Neuronal stem cell (in vitro differentiated cells): ENCODE measurements around the gene PPP5C.
A peak's percentile ranks its signal among the peaks of the same experiment; 100 is the strongest.
"Not testable (repeated sequence)": the region's sequence is repeated elsewhere in the genome, so short reads cannot be mapped to it uniquely, and the experiment has no call there.

Source experiments
- DNase-seq: peaks from one replicate; pipeline ENCODE4 v3.0.0-alpha.2; 2013; ENCODE audit warnings: low spot score
- H2AFZ ChIP-seq: one replicate; pipeline ENCODE4 v1.6.1; 2013; ENCODE audit warnings: mild to moderate bottlenecking, low read length, inconsistent platforms
- H2AK5ac ChIP-seq: 2 replicates; pipeline ENCODE4 v1.6.1; 2013; ENCODE audit warnings: low read depth, mild to moderate bottlenecking, inconsistent platforms, low read length, moderate library complexity, mixed read lengths
- H2BK120ac ChIP-seq: 2 replicates; pipeline ENCODE4 v1.6.1; 2013; ENCODE audit warnings: low read depth, mild to moderate bottlenecking, inconsistent platforms, low read length, moderate library complexity, mixed read lengths
- H2BK12ac ChIP-seq: one replicate; pipeline ENCODE4 v1.6.1; 2013; ENCODE audit warnings: low read length, inconsistent platforms
- H2BK15ac ChIP-seq: 2 replicates; pipeline ENCODE4 v1.6.1; 2013; ENCODE audit warnings: mild to moderate bottlenecking, low read length, inconsistent platforms, mixed read lengths
- H2BK5ac ChIP-seq: one replicate; pipeline ENCODE4 v1.6.1; 2013; ENCODE audit warnings: inconsistent platforms, mild to moderate bottlenecking, low read length, moderate library complexity
- H3K14ac ChIP-seq: one replicate; pipeline ENCODE4 v1.6.1; 2013; ENCODE audit warnings: low read length, inconsistent platforms
- H3K18ac ChIP-seq: 2 replicates; pipeline ENCODE4 v1.6.1; 2013; ENCODE audit warnings: low read length, inconsistent platforms
- H3K23ac ChIP-seq: 2 replicates; pipeline ENCODE4 v1.6.1; 2013; ENCODE audit warnings: low read depth, mild to moderate bottlenecking, mixed read lengths, low read length, inconsistent platforms; ENCODE audit not compliant: poor library complexity
- H3K27ac ChIP-seq: replicated peaks from 3 replicates; pipeline ENCODE4 v1.5.1; 2013; ENCODE audit warnings: low read length, inconsistent platforms
- H3K27me3 ChIP-seq, 3 experiments: 2 replicates each; pipeline ENCODE4 v1.6.1; 2013; ENCODE audit warnings: low read length in 3 of 3, mild to moderate bottlenecking in 2 of 3, inconsistent platforms in 1 of 3, low read depth in 1 of 3, mixed read lengths in 1 of 3, moderate library complexity in 1 of 3; ENCODE audit not compliant: control insufficient read depth in 3 of 3, insufficient read depth in 3 of 3
- H3K36me3 ChIP-seq, 2 donors: replicated peaks in 1 of 2; 2 replicates each; pipeline ENCODE4 v1.6.1; 2013; ENCODE audit warnings: low read length in 2 of 2; ENCODE audit not compliant: control insufficient read depth in 2 of 2, insufficient read depth in 2 of 2
- H3K4ac ChIP-seq: 2 replicates; pipeline ENCODE4 v1.6.1; 2013; ENCODE audit warnings: inconsistent platforms, mild to moderate bottlenecking, low read length, moderate library complexity
- H3K4me1 ChIP-seq, 2 donors: 1 replicate in 1 of 2; 2 replicates in 1 of 2; pipeline ENCODE4 v1.6.1; 2013; ENCODE audit warnings: low read length in 2 of 2, low read depth in 1 of 2; ENCODE audit not compliant: control insufficient read depth in 2 of 2, insufficient read depth in 1 of 2
- H3K4me2 ChIP-seq: one replicate; pipeline ENCODE4 v1.6.1; 2013; ENCODE audit warnings: mild to moderate bottlenecking, low read length, inconsistent platforms; ENCODE audit not compliant: insufficient read depth, poor library complexity, severe bottlenecking
- H3K4me3 ChIP-seq, 2 donors: 2 replicates each; pipeline ENCODE4 v1.5.1; 2013; ENCODE audit warnings: low read length in 2 of 2, mild to moderate bottlenecking in 2 of 2, inconsistent platforms in 1 of 2, moderate library complexity in 1 of 2
- H3K79me1 ChIP-seq: one replicate; pipeline ENCODE4 v1.6.1; 2013; ENCODE audit warnings: low read depth, mild to moderate bottlenecking, inconsistent platforms, low read length, moderate library complexity
- H3K9ac ChIP-seq: one replicate; pipeline ENCODE4 v1.6.1; 2013; ENCODE audit warnings: mild to moderate bottlenecking, low read depth, low read length, inconsistent platforms; ENCODE audit not compliant: poor library complexity
- H3K9me3 ChIP-seq, 2 donors: replicated peaks in 1 of 2; 2 replicates each; pipeline versions ENCODE3 to v1.6.1; 2013; ENCODE audit warnings: low read length in 2 of 2, mild to moderate bottlenecking in 2 of 2, inconsistent platforms in 1 of 2, low read depth in 1 of 2, mixed read lengths in 1 of 2, moderate library complexity in 1 of 2; ENCODE audit not compliant: control insufficient read depth in 2 of 2, insufficient read depth in 1 of 2
- H4K8ac ChIP-seq: one replicate; pipeline ENCODE4 v1.6.1; 2013; ENCODE audit warnings: low read depth, mild to moderate bottlenecking, inconsistent platforms, low read length, moderate library complexity
- H4K91ac ChIP-seq: one replicate; pipeline ENCODE4 v1.6.1; 2013; ENCODE audit warnings: low read length, low read depth, mild to moderate bottlenecking, inconsistent platforms; ENCODE audit not compliant: poor library complexity
- WGBS, 2 donors: extraction: QIAGEN DNeasy Blood & Tissue Kit; methylation state at CpG; one replicate each; pipeline ENCODE4 v1.1.7; 2013; ENCODE audit warnings: missing lambda C conversion rate in 2 of 2, mixed read lengths in 1 of 2; ENCODE audit not compliant: insufficient read length in 2 of 2, insufficient replicate concordance in 1 of 2; ENCODE audit errors: extremely low coverage in 2 of 2; 5-methylcytosine and 5-hydroxymethylcytosine counted together

PPP5C gene

DNA sequence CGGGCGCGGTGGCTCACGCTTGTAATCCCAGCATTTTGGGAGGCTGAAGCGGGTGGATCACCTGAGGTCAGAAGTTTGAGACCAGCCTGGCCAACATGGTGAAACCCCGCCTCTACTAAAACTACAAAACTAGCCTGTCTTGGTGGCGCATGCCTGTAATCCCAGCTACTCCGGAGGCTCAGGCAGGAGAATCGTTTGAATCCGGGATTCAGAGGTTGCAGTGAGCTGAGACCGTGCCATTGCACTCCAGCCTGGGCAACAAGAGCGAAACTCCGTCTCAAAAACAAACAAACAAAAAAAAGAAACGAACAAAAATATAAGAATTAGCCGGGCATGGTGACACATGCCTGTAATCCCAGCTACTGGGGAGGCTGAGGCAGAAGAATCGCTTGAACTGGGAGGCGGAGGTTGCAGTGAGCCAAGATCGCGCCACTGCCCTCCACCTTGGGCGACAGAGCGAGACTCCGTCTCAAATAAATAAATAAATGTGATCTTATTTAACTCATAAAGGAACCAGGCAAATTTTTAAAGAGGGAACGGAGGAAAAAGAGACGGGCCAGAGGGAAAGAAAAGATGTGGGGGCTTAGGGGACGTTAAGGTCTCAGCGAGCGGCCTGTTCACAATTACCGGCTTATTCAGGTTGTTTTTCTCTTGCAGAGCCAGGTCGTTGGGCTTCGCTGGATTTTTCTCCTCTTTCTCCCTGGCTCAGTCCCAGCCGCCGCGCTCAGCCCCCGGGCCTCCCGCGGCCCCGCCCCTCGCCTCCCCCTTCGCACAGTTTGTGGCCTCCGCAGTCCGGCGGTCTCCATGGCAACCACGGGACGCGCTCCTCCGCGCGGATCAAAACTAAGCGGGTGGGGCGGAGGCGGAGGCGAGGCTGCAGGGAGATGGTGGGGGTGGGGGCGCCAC is 69.2 kb downstream of the PPP5C start:
- Histone ChIP-seq H3K4me3 (peak overlapping the region in 1 of 2 donors; percentile 47), H3K4me2 (peak overlapping the region; percentile 63)
- DNase-seq = peak; percentile 95

DNA sequence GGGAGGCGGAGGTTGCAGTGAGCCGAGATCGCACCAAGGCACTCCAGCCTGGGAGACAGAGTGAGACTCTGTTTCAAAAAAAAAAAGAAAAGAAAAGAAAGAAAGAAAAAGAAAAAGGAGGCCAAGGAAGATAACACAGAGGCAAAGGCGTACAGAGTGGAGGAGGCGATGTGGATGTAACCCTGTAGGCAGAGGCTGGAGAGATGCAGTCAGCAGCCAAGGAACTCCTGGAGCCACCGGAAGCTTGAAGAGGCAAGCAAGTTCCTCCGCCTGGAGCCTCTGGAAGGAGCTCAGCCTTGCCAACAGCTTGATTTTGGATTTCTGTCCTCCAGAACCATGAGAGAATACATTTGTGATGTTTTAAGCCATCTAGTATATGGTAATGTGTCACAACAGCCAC is 73.2 kb downstream of the PPP5C start:
- Histone ChIP-seq H3K4ac (no peak overlapping the region), H3K4me3 (no peak overlapping the region), H3K79me1 (no peaks in the 10 kb centered on the region), H3K27me3 (no peaks in the 10 kb centered on the region), H2AK5ac (no peak overlapping the region), H2BK120ac (no peak overlapping the region), H2AFZ (peak overlapping the region; percentile 73), H3K4me1 (peaks cover 3 to 5% of the 10 kb centered on the region in 2 donors), H3K4me2 (no peak overlapping the region), H3K9me3 (peaks cover under 1% of the 10 kb centered on the region in 2 donors), H3K9ac (no peak overlapping the region), H3K36me3 (no peaks in the 10 kb centered on the region), H4K8ac (no peak overlapping the region), H2BK15ac (no peak overlapping the region), H2BK12ac (no peak overlapping the region), H2BK5ac (no peak overlapping the region), H4K91ac (no peak overlapping the region), H3K23ac (no peak overlapping the region), H3K27ac (no peak overlapping the region), H3K14ac (no peak overlapping the region), H3K18ac (no peak overlapping the region)
- no peak for DNase-seq
- WGBS, 2 donors = no CpG with 5 or more reads among the region's 7 CpGs

More for the DNA sequence above, 69.2 kb downstream of the PPP5C start:
- Histone ChIP-seq H3K27ac (peak overlapping the region; percentile 96), H3K27me3 (peaks cover 0 to 20% (median 5%) of the 10 kb centered on the region in 3 experiments), H2AFZ (peak overlapping the region; percentile 92), H3K4me1 (peaks cover 11 to 14% of the 10 kb centered on the region in 2 donors), H3K36me3 (peaks cover under 1 to 12% of the 10 kb centered on the region in 2 donors)
- H3K18ac ChIP-seq, H2BK5ac ChIP-seq, H2AK5ac ChIP-seq, H3K9me3 ChIP-seq, H3K23ac ChIP-seq, H2BK15ac ChIP-seq, H3K4ac ChIP-seq, H3K79me1 ChIP-seq, H2BK12ac ChIP-seq, H2BK120ac ChIP-seq, H3K14ac ChIP-seq, H4K8ac ChIP-seq, H4K91ac ChIP-seq, H3K9ac ChIP-seq: not testable (repeated sequence)
- no CpG with 5 or more reads among the region's 53 CpGs for WGBS, 2 donors

DNA sequence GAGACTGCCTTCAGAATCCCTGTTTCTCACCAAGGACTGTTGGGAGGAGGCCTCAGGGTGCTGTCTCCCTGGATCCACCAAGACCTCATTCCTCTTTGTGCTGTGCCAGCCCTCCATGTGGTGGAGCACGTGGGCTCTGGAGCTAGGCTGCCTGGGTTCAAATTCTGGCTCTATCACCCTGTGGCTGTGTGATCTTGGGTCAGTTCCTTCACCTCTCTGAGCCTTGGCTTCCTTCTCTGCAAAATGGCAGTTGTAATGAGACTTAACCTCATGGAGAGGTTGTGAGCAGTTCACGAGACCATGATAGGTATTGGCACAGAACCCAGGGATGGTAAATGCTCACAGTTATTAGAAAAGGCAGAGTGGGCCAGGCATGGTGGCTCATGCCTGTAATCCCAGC is 75.5 kb downstream of the PPP5C start:
- Histone ChIP-seq H3K9ac (no peak overlapping the region), H3K9me3 (no peaks in the 10 kb centered on the region), H4K91ac (no peak overlapping the region), H3K36me3 (no peaks in the 10 kb centered on the region), H2AK5ac (no peak overlapping the region), H3K4me1 (peaks cover 4 to 14% of the 10 kb centered on the region in 2 donors), H3K4me2 (no peak overlapping the region), H4K8ac (no peak overlapping the region), H3K23ac (no peak overlapping the region), H3K79me1 (no peaks in the 10 kb centered on the region), H2BK15ac (no peak overlapping the region), H3K27me3 (peaks cover 0 to under 1% (median 0%) of the 10 kb centered on the region in 3 experiments), H3K14ac (no peak overlapping the region), H2BK120ac (no peak overlapping the region), H2AFZ (no peak overlapping the region), H3K27ac (no peak overlapping the region), H2BK12ac (no peak overlapping the region), H3K4me3 (peak overlapping the region in 1 of 2 donors; percentile 3), H3K18ac (no peak overlapping the region), H2BK5ac (no peak overlapping the region), H3K4ac (no peak overlapping the region)
- DNase-seq = no peak
- WGBS, 2 donors = no CpG with 5 or more reads among the region's 2 CpGs

DNA sequence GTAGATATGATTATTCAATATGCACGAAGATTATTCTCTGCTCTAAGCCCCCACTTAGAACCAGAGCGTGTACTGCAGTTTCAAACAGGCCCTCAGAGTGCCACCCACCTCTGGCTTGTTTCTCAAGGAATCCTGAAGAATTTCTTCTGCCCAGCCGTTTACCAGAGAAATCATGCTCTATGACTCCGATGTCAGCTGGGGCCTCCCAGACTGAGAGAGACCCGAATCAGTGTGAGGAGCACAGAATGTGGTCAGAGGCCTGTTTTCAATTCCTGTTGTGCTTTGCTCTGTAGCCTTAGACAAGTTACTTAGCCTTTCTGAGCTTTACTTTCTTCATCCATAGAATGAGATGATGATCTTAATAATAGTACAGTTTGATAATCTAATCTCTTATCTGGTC is 76.3 kb downstream of the PPP5C start:
- Histone ChIP-seq H3K23ac (no peak overlapping the region), H4K91ac (no peak overlapping the region), H3K9ac (no peak overlapping the region), H3K4me3 (no peak overlapping the region), H3K4ac (no peak overlapping the region), H3K36me3 (no peaks in the 10 kb centered on the region), H3K4me2 (no peak overlapping the region), H3K27me3 (peaks cover 0 to 8% (median 0%) of the 10 kb centered on the region in 3 experiments), H2BK5ac (no peak overlapping the region), H2BK12ac (no peak overlapping the region), H2AK5ac (no peak overlapping the region), H3K79me1 (no peaks in the 10 kb centered on the region), H2BK120ac (no peak overlapping the region), H3K18ac (no peak overlapping the region), H3K9me3 (no peaks in the 10 kb centered on the region), H3K27ac (no peak overlapping the region), H3K4me1 (peaks cover 4 to 20% of the 10 kb centered on the region in 2 donors), H3K14ac (no peak overlapping the region), H2AFZ (no peak overlapping the region), H2BK15ac (no peak overlapping the region), H4K8ac (no peak overlapping the region)
- DNase-seq = no peak
- no CpG with 5 or more reads among the region's 5 CpGs for WGBS, 2 donors
